ENCODE measurements around the gene ONECUT2. TPM values are rescaled to one million over a fixed set of nuclear protein-coding genes. Genes with fewer than 3 reads are reported as not detected.

The ONECUT2 gene
- polyA plus RNA-seq, 1 experiment = not detected

GRCh38 chr18:57429167-57430078 is 5.8 kb upstream of the ONECUT2 start:
- ChIA-PET CTCF (interaction anchor here (0.8 kb wide), 1 partner anchor 24 kb away, joined by 3 read pairs; no protein-coding TSS in a partner anchor), POLR2A (no interaction called here)
- no peaks in the 10 kb centered on the region for H3K36me3 ChIP-seq (ENCODE audit: control insufficient read depth, insufficient read depth, low read length)
- H3K4me3 ChIP-seq (ENCODE audit: low read depth, low read length) = no peak overlapping the region
- DNase-seq (ENCODE audit: low read depth) = no peak
- TF ChIP-seq CTCF (IDR thresholded peaks at IDR 0.05; ENCODE audit: insufficient read depth, low read depth, low read length) = no peak
- H3K27me3 ChIP-seq (ENCODE audit: control insufficient read depth, insufficient read depth, low read length) = peaks cover 49% of the 10 kb centered on the region

GRCh38 chr18:57430079-57431001 is 4.8 kb upstream of the ONECUT2 start:
- CTCF ChIA-PET = no interaction called here
- Histone ChIP-seq H3K36me3 (ENCODE audit: control insufficient read depth, insufficient read depth, low read length) (no peaks in the 10 kb centered on the region), H3K27me3 (ENCODE audit: control insufficient read depth, insufficient read depth, low read length) (peaks cover 50% of the 10 kb centered on the region), H3K4me3 (ENCODE audit: low read depth, low read length) (no peak overlapping the region)
- DNase-seq (ENCODE audit: low read depth) = no peak
- POLR2A ChIA-PET = no interaction called here
- no peak for TF ChIP-seq CTCF (IDR thresholded peaks at IDR 0.05; ENCODE audit: insufficient read depth, low read depth, low read length)

GRCh38 chr18:57431002-57431382 is 4.2 kb upstream of the ONECUT2 start:
- no peak for DNase-seq (ENCODE audit: low read depth)
- ChIA-PET POLR2A (no interaction called here), CTCF (interaction anchor here (0.6 to 0.7 kb wide), 2 partner anchors 28 to 266 kb away, joined by 3 read pairs; no protein-coding TSS in a partner anchor)
- peaks cover 51% of the 10 kb centered on the region for H3K27me3 ChIP-seq (ENCODE audit: control insufficient read depth, insufficient read depth, low read length)
- H3K4me3 ChIP-seq (ENCODE audit: low read depth, low read length) = no peak overlapping the region
- no peaks in the 10 kb centered on the region for H3K36me3 ChIP-seq (ENCODE audit: control insufficient read depth, insufficient read depth, low read length)
- no peak for TF ChIP-seq CTCF (IDR thresholded peaks at IDR 0.05; ENCODE audit: insufficient read depth, low read depth, low read length)

GRCh38 chr18:57431467-57432080 is 3.6 kb upstream of the ONECUT2 start:
- peaks cover 53% of the 10 kb centered on the region for H3K27me3 ChIP-seq (ENCODE audit: control insufficient read depth, insufficient read depth, low read length)
- no peak overlapping the region for H3K4me3 ChIP-seq (ENCODE audit: low read depth, low read length)
- no peak for TF ChIP-seq CTCF (IDR thresholded peaks at IDR 0.05; ENCODE audit: insufficient read depth, low read depth, low read length)
- H3K36me3 ChIP-seq (ENCODE audit: control insufficient read depth, insufficient read depth, low read length) = no peaks in the 10 kb centered on the region
- POLR2A ChIA-PET = no interaction called here
- CTCF ChIA-PET = interaction anchor here (0.6 to 0.7 kb wide), 2 partner anchors 28 to 267 kb away, joined by 3 read pairs; no protein-coding TSS in a partner anchor
- DNase-seq (ENCODE audit: low read depth) = no peak

Measured in BJ (cell line).